HUES48 (cell line): ENCODE measurements around the gene MID1.

Experiments used
- H3K27ac ChIP-seq: one replicate; pipeline ENCODE4 v1.7.0; 2013; ENCODE audit warnings: low read depth, low read length, inconsistent platforms
- H3K27me3 ChIP-seq: 2 replicates; pipeline ENCODE4 v1.6.1; 2013; ENCODE audit warnings: mild to moderate bottlenecking, low read length; ENCODE audit not compliant: control insufficient read depth, insufficient read depth
- H3K36me3 ChIP-seq: 2 replicates; pipeline ENCODE4 v1.6.1; 2013; ENCODE audit warnings: low read length; ENCODE audit not compliant: control insufficient read depth, insufficient read depth
- H3K4me1 ChIP-seq: 2 replicates; pipeline ENCODE4 v1.6.1; 2013; ENCODE audit warnings: mild to moderate bottlenecking, low read length; ENCODE audit not compliant: control insufficient read depth, insufficient read depth
- H3K4me3 ChIP-seq: 2 replicates; pipeline ENCODE4 v1.5.1; 2013; ENCODE audit warnings: mild to moderate bottlenecking, low read depth, low read length
- H3K9ac ChIP-seq: 2 replicates; pipeline ENCODE4 v1.6.1; 2013; ENCODE audit warnings: mild to moderate bottlenecking, low read depth, low read length, moderate library complexity
- H3K9me3 ChIP-seq: 2 replicates; pipeline ENCODE4 v1.6.1; 2013; ENCODE audit warnings: low read length; ENCODE audit not compliant: control insufficient read depth, insufficient read depth

The MID1 gene

GRCh38 chrX:10513974-10514373 lies 106.4 kb downstream of the MID1 start:
- Histone ChIP-seq H3K9ac (no peak overlapping the region), H3K27me3 (no peaks in the 10 kb centered on the region), H3K4me3 (no peak overlapping the region), H3K9me3 (no peaks in the 10 kb centered on the region), H3K36me3 (0 out of 2 replicates have a peak, but pooled peaks cover 4% of the 10 kb centered on the region), H3K27ac (no peak overlapping the region), H3K4me1 (peaks cover 32% of the 10 kb centered on the region)

- Histone ChIP-seq H3K4me3 (no peak overlapping the region), H3K9me3 (no peaks in the 10 kb centered on the region), H3K4me1 (peaks cover 39% of the 10 kb centered on the region), H3K27me3 (no peaks in the 10 kb centered on the region), H3K27ac (no peak overlapping the region), H3K9ac (no peak overlapping the region), H3K36me3 (no peaks in the 10 kb centered on the region)
Measured at GRCh38 chrX:10512741-10513140, 107.6 kb downstream of the MID1 start.

GRCh38 chrX:10512258-10512657 lies 108.1 kb downstream of the MID1 start:
- no peak overlapping the region for H3K27ac ChIP-seq
- H3K27me3 ChIP-seq, result no peaks in the 10 kb centered on the region
- peaks cover 39% of the 10 kb centered on the region for H3K4me1 ChIP-seq
- no peak overlapping the region for H3K9ac ChIP-seq
- H3K4me3 ChIP-seq, result no peak overlapping the region
- H3K9me3 ChIP-seq, result no peaks in the 10 kb centered on the region
- no peaks in the 10 kb centered on the region for H3K36me3 ChIP-seq

GRCh38 chrX:10509397-10509796 lies 111.0 kb downstream of the MID1 start:
- Histone ChIP-seq H3K4me3 (peak overlapping the region; percentile 12; the same call in 1 of the 2 replicates), H3K4me1 (peaks cover 52% of the 10 kb centered on the region), H3K9ac (no peak overlapping the region), H3K9me3 (no peaks in the 10 kb centered on the region), H3K27ac (peak overlapping the region; percentile 34), H3K27me3 (no peaks in the 10 kb centered on the region), H3K36me3 (no peaks in the 10 kb centered on the region)

GRCh38 chrX:10508891-10509290 lies 111.5 kb downstream of the MID1 start:
- Histone ChIP-seq H3K4me3 (peak overlapping the region; percentile 29; the same call in 1 of the 2 replicates), H3K36me3 (no peaks in the 10 kb centered on the region), H3K27ac (peak overlapping the region; percentile 84), H3K9ac (no peak overlapping the region; the same call in 1 of the 2 replicates), H3K4me1 (peaks cover 52% of the 10 kb centered on the region), H3K27me3 (no peaks in the 10 kb centered on the region), H3K9me3 (no peaks in the 10 kb centered on the region)

- peaks cover 52% of the 10 kb centered on the region for H3K4me1 ChIP-seq
- H3K9me3 ChIP-seq, result no peaks in the 10 kb centered on the region
- no peak overlapping the region for H3K9ac ChIP-seq
- no peaks in the 10 kb centered on the region for H3K27me3 ChIP-seq
- no peaks in the 10 kb centered on the region for H3K36me3 ChIP-seq
- H3K4me3 ChIP-seq, result no peak overlapping the region
- peak overlapping the region; percentile 84 for H3K27ac ChIP-seq
Measured at GRCh38 chrX:10507876-10508275, 112.5 kb downstream of the MID1 start.

GRCh38 chrX:10507181-10507580 lies 113.2 kb downstream of the MID1 start:
- no peak overlapping the region for H3K4me3 ChIP-seq
- H3K27me3 ChIP-seq, result no peaks in the 10 kb centered on the region
- H3K9me3 ChIP-seq, result no peaks in the 10 kb centered on the region
- no peak overlapping the region for H3K27ac ChIP-seq
- peaks cover 50% of the 10 kb centered on the region for H3K4me1 ChIP-seq
- no peaks in the 10 kb centered on the region for H3K36me3 ChIP-seq
- no peak overlapping the region for H3K9ac ChIP-seq

GRCh38 chrX:10506781-10507180 lies 113.6 kb downstream of the MID1 start:
- Histone ChIP-seq H3K4me3 (no peak overlapping the region), H3K9ac (no peak overlapping the region), H3K27me3 (no peaks in the 10 kb centered on the region), H3K27ac (no peak overlapping the region), H3K4me1 (peaks cover 50% of the 10 kb centered on the region), H3K9me3 (no peaks in the 10 kb centered on the region), H3K36me3 (no peaks in the 10 kb centered on the region)

GRCh38 chrX:10505726-10506125 lies 114.7 kb downstream of the MID1 start:
- Histone ChIP-seq H3K4me3 (no peak overlapping the region), H3K27me3 (no peaks in the 10 kb centered on the region)

GRCh38 chrX:10502961-10503360 lies 117.4 kb downstream of the MID1 start:
- no peak overlapping the region for H3K4me3 ChIP-seq
- H3K27me3 ChIP-seq, result no peaks in the 10 kb centered on the region
- H3K9me3 ChIP-seq, result no peaks in the 10 kb centered on the region
- H3K9ac ChIP-seq, result no peak overlapping the region
- no peak overlapping the region for H3K27ac ChIP-seq
- peaks cover 8% of the 10 kb centered on the region; the same call in 1 of the 2 replicates for H3K36me3 ChIP-seq
- H3K4me1 ChIP-seq, result peaks cover 26% of the 10 kb centered on the region

More at GRCh38 chrX:10505726-10506125, 114.7 kb downstream of the MID1 start:
- Histone ChIP-seq H3K9me3 (no peaks in the 10 kb centered on the region), H3K9ac (no peak overlapping the region), H3K4me1 (peaks cover 50% of the 10 kb centered on the region), H3K27ac (no peak overlapping the region), H3K36me3 (peaks cover 1% of the 10 kb centered on the region; the same call in 1 of the 2 replicates)

- H3K27ac ChIP-seq, result no peak overlapping the region
- H3K9ac ChIP-seq, result no peak overlapping the region
- no peaks in the 10 kb centered on the region for H3K9me3 ChIP-seq
- H3K4me1 ChIP-seq, result peaks cover 14% of the 10 kb centered on the region
- H3K36me3 ChIP-seq, result peaks cover 8% of the 10 kb centered on the region; the same call in 1 of the 2 replicates
- no peaks in the 10 kb centered on the region for H3K27me3 ChIP-seq
- no peak overlapping the region for H3K4me3 ChIP-seq
Measured at GRCh38 chrX:10501611-10502010, 118.8 kb downstream of the MID1 start.
